GM04504 (cell line): ENCODE data around the gene AK2.

ENCODE experiments used
- DNase-seq: peaks from one replicate; pipeline ENCODE4 v3.0.0-alpha.2; 2012; ENCODE audit warnings: low read depth

The AK2 gene

GRCh38 chr1:33022650-33023200 lies 14.0 kb downstream of the AK2 start:
- DNase-seq = no peak

- no peak for DNase-seq
These were observed 14.9 kb downstream of the AK2 start for GRCh38 chr1:33021567-33022431.

- DNase-seq = no peak
These were observed 18.6 kb downstream of the AK2 start for GRCh38 chr1:33018112-33018511.

GRCh38 chr1:33017175-33017574 lies 19.5 kb downstream of the AK2 start:
- DNase-seq = no peak

- no peak for DNase-seq
These were observed 21.5 kb downstream of the AK2 start for GRCh38 chr1:33015216-33015615.

GRCh38 chr1:33014464-33015163 lies 22.1 kb downstream of the AK2 start:
- DNase-seq = no peak

GRCh38 chr1:33013791-33014190 lies 22.9 kb downstream of the AK2 start:
- DNase-seq = no peak

GRCh38 chr1:33012165-33012564 lies 24.5 kb downstream of the AK2 start:
- DNase-seq = no peak

GRCh38 chr1:33010932-33011731 lies 25.6 kb downstream of the AK2 start:
- no peak for DNase-seq

- no peak for DNase-seq
These were observed 27.1 kb downstream of the AK2 start for GRCh38 chr1:33009561-33009960.

GRCh38 chr1:33008051-33008914 lies 28.4 kb downstream of the AK2 start:
- DNase-seq = no peak

- peak; percentile 85 for DNase-seq
These were observed 29.3 kb downstream of the AK2 start for GRCh38 chr1:33007190-33008050.

- DNase-seq = no peak
These were observed 30.8 kb downstream of the AK2 start for GRCh38 chr1:33005838-33006421.

GRCh38 chr1:33005117-33005837 lies 31.4 kb downstream of the AK2 start:
- DNase-seq = no peak

GRCh38 chr1:33004613-33005012 lies 32.1 kb downstream of the AK2 start:
- no peak for DNase-seq

GRCh38 chr1:33003657-33004056 lies 33.0 kb downstream of the AK2 start:
- DNase-seq = no peak

GRCh38 chr1:33002006-33002405 lies 34.7 kb downstream of the AK2 start:
- DNase-seq = no peak

- no peak for DNase-seq
These were observed 35.4 kb downstream of the AK2 start for GRCh38 chr1:33001282-33001681.

- no peak for DNase-seq
These were observed 36.2 kb downstream of the AK2 start for GRCh38 chr1:33000427-33001026.
